ENCODE measurements around the gene PRR22. TPM values are rescaled to one million over a fixed set of nuclear protein-coding genes. Genes with fewer than 3 reads are reported as not detected.
"Not testable (repeated sequence)": the region's sequence is repeated elsewhere in the genome, so short reads cannot be mapped to it uniquely, and the experiment has no call there.

Gene PRR22
- total RNA-seq, 3 donors from 2014 or later (not counting 1 experiment from before 2014, with no cell fraction given): 2.4 to 5.4 (median 4.2) TPM

- no peaks in the 10 kb centered on the region for H3K9me3 ChIP-seq (ENCODE audit: control insufficient read depth, insufficient read depth, low read length)
- Mint-ChIP-seq H3K27ac (no peak overlapping the region), H3K36me3 (no peaks in the 10 kb centered on the region), H3K4me1 (no peaks in the 10 kb centered on the region), H3K27me3 (ENCODE audit: low read depth in 2 of 2) (peaks cover 0 to 5% of the 10 kb centered on the region in 2 donors), H3K9me3 (no peaks in the 10 kb centered on the region), H3K4me3 (no peak overlapping the region)
- no peak for DNase-seq
- H3K27me3 ChIP-seq (ENCODE audit: control insufficient read depth, insufficient read depth, low read length): no peaks in the 10 kb centered on the region
- H3K36me3 ChIP-seq (ENCODE audit: control insufficient read depth, insufficient read depth, low read length): no peaks in the 10 kb centered on the region
- H3K4me1 ChIP-seq (ENCODE audit: control insufficient read depth, insufficient read depth, low read length): no peaks in the 10 kb centered on the region
- intact Hi-C loops (cut with micrococcal nuclease): no loop called here
- no peak for ATAC-seq
- TF ChIP-seq CTCF (IDR thresholded peaks at IDR 0.05): no peak
- no peak overlapping the region for H3K4me3 ChIP-seq (ENCODE audit: low read length)
- no peak overlapping the region for H3K27ac ChIP-seq (ENCODE audit: low read length)
These were observed 40.9 kb downstream of the PRR22 start for GRCh38 chr19:5743630-5744029.

GRCh38 chr19:5742051-5742450 is 42.5 kb downstream of the PRR22 start:
- no peaks in the 10 kb centered on the region for H3K4me1 ChIP-seq (ENCODE audit: control insufficient read depth, insufficient read depth, low read length)
- no peak overlapping the region for H3K27ac ChIP-seq (ENCODE audit: low read length)
- H3K27me3 Mint-ChIP-seq (ENCODE audit: low read depth in 2 of 2): peaks cover 0 to 5% of the 10 kb centered on the region in 2 donors
- no peak overlapping the region for H3K4me3 Mint-ChIP-seq
- H3K36me3 Mint-ChIP-seq: no peaks in the 10 kb centered on the region
- H3K9me3 Mint-ChIP-seq: no peaks in the 10 kb centered on the region
- no peaks in the 10 kb centered on the region for H3K4me1 Mint-ChIP-seq
- H3K4me3 ChIP-seq (ENCODE audit: low read length): no peak overlapping the region
- no peak overlapping the region for H3K27ac Mint-ChIP-seq
- intact Hi-C loops (cut with micrococcal nuclease): no loop called here
- TF ChIP-seq CTCF (IDR thresholded peaks at IDR 0.05): no peak
- H3K9me3 ChIP-seq (ENCODE audit: control insufficient read depth, insufficient read depth, low read length): no peaks in the 10 kb centered on the region
- DNase-seq (no peak), ATAC-seq (no peak)
- no peaks in the 10 kb centered on the region for H3K36me3 ChIP-seq (ENCODE audit: control insufficient read depth, insufficient read depth, low read length)
- 85% methylated on average over 19 of the region's 19 CpGs for WGBS (ENCODE audit: insufficient coverage)
- no peaks in the 10 kb centered on the region for H3K27me3 ChIP-seq (ENCODE audit: control insufficient read depth, insufficient read depth, low read length)

DNA sequence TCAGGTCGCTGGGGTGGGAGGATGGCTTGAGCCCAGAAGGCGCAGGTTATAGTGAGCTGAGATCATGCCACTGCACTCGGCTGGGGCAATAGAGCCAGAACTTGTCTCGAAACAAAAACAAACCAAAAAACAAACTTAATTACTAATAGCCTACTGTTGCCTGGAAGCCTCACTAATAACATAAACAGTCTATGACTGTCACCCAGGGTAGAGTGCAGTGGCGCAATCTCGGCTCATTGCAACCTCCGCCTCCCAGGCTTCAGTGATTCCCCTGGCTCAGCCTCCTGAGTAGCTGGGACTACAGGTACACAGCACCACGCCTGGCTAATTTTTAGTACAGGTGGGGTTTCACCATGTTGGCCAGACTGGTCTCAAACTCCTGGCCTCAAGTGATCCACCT is 46.1 kb downstream of the PRR22 start:
- no peaks in the 10 kb centered on the region for H3K36me3 ChIP-seq (ENCODE audit: control insufficient read depth, insufficient read depth, low read length)
- no peak overlapping the region for H3K27ac Mint-ChIP-seq
- intact Hi-C loops (cut with micrococcal nuclease): no loop called here
- H3K27ac ChIP-seq (ENCODE audit: low read length): no peak overlapping the region
- no peaks in the 10 kb centered on the region for H3K9me3 Mint-ChIP-seq
- DNase-seq (no peak), ATAC-seq (no peak)
- no peaks in the 10 kb centered on the region for H3K36me3 Mint-ChIP-seq
- H3K4me3 Mint-ChIP-seq: no peak overlapping the region
- no peaks in the 10 kb centered on the region for H3K9me3 ChIP-seq (ENCODE audit: control insufficient read depth, insufficient read depth, low read length)
- H3K4me3 ChIP-seq (ENCODE audit: low read length): no peak overlapping the region
- TF ChIP-seq CTCF (IDR thresholded peaks at IDR 0.05): no peak
- no peaks in the 10 kb centered on the region for H3K4me1 Mint-ChIP-seq
- no peaks in the 10 kb centered on the region for H3K4me1 ChIP-seq (ENCODE audit: control insufficient read depth, insufficient read depth, low read length)
- H3K27me3 ChIP-seq (ENCODE audit: control insufficient read depth, insufficient read depth, low read length): no peaks in the 10 kb centered on the region
- H3K27me3 Mint-ChIP-seq (ENCODE audit: low read depth in 2 of 2): peaks cover 0 to 3% of the 10 kb centered on the region in 2 donors
- WGBS (ENCODE audit: insufficient coverage): 91% methylated on average over 8 of the region's 8 CpGs

DNA sequence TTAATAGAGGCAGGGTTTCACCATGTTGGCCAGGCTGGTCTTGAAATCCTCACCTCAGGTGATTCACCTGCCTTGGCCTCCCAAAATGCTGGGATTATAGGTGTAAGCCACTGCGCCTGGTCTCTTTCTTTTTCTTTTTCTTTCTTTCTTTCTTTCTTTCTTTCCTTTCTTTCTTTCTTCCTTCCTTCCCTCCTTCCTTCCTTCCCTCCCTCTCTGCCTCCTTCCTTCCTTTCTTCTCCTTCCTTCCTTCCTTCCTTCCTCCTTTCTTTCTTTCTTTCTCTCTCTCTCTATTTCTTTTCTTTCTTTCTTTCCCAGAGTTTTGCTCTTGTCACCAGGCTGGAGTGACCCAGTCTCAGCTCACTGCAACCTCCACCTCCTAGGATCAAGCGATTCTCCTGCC is 51.4 kb downstream of the PRR22 start:
- H3K27ac ChIP-seq (ENCODE audit: low read length); H3K4me3 Mint-ChIP-seq; intact Hi-C loops (cut with micrococcal nuclease); ATAC-seq; H3K4me1 Mint-ChIP-seq; H3K27ac Mint-ChIP-seq; H3K36me3 ChIP-seq (ENCODE audit: control insufficient read depth, insufficient read depth, low read length); H3K36me3 Mint-ChIP-seq; H3K9me3 ChIP-seq (ENCODE audit: control insufficient read depth, insufficient read depth, low read length); H3K27me3 ChIP-seq (ENCODE audit: control insufficient read depth, insufficient read depth, low read length); H3K27me3 Mint-ChIP-seq (ENCODE audit: low read depth in 2 of 2); H3K4me1 ChIP-seq (ENCODE audit: control insufficient read depth, insufficient read depth, low read length); DNase-seq; H3K9me3 Mint-ChIP-seq; H3K4me3 ChIP-seq (ENCODE audit: low read length): not testable (repeated sequence)
- WGBS (ENCODE audit: insufficient coverage): 90% methylated on average over 2 of the region's 2 CpGs

Other genes starting within 250 kb of the PRR22 start
- gene TINCR, start 216.8 kb downstream of the PRR22 start, total RNA-seq: 1 to 10 TPM; 1.6 to 2.2 (median 1.7) TPM
- 100 to 1,000 TPM; 232 to 264 (median 258) TPM for gene SAFB2, start 162.0 kb downstream of the PRR22 start, total RNA-seq
- 100 to 1,000 TPM; 195 to 229 (median 207) TPM for gene SAFB, start 161.7 kb downstream of the PRR22 start, total RNA-seq
- gene MICOS13, start 104.2 kb downstream of the PRR22 start, total RNA-seq: 10 to 100 TPM; 17.7 to 27.7 (median 25.1) TPM
- gene HSD11B1L, start 103.7 kb downstream of the PRR22 start, total RNA-seq: 1 to 10 TPM; 1.1 to 3.7 (median 3.0) TPM
- 100 to 1,000 TPM; 363 to 505 (median 459) TPM for gene RPL36, start 94.5 kb downstream of the PRR22 start, total RNA-seq
- 10 to 100 TPM; 50.5 to 61.8 (median 56.1) TPM for gene LONP1, start 64.6 kb downstream of the PRR22 start, total RNA-seq
- gene CATSPERD, start 64.1 kb downstream of the PRR22 start, total RNA-seq: not detected
- 100 to 1,000 TPM; 116 to 140 (median 128) TPM for gene DUS3L, start 6.4 kb upstream of the PRR22 start, total RNA-seq
- gene NRTN, start 20.3 kb upstream of the PRR22 start, total RNA-seq: under 1 TPM in 2 of 3 donors, not detected in 1; 0.33 to 0.34 TPM
- under 1 TPM in 1 of 3 donors, not detected in 2; 0.34 TPM for gene FUT6, start 55.0 kb upstream of the PRR22 start, total RNA-seq
- not detected for gene FUT3, start 66.7 kb upstream of the PRR22 start, total RNA-seq
- 1 to 10 TPM; 1.2 to 3.9 (median 2.3) TPM for gene FUT5, start 85.8 kb upstream of the PRR22 start, total RNA-seq
- 100 to 1,000 TPM; 111 to 115 (median 113) TPM for gene NDUFA11, start 119.0 kb upstream of the PRR22 start, total RNA-seq
- 10 to 100 TPM; 21.1 to 26.3 (median 24.2) TPM for gene VMAC, start 120.1 kb upstream of the PRR22 start, total RNA-seq
- 10 to 100 TPM; 34.0 to 41.6 (median 38.3) TPM for gene CAPS, start 129.5 kb upstream of the PRR22 start, total RNA-seq
- gene RANBP3, start 193.4 kb upstream of the PRR22 start, total RNA-seq: 10 to 100 TPM; 73.9 to 95.2 (median 89.7) TPM

Data from natural killer cell (primary cell).